Central memory CD8-positive, alpha-beta T cell (primary cell): ENCODE measurements around the gene TMEM131.

Experiments
- ATAC-seq: fragments of 150-1000 bp; cut with Tn5 transposase; replicated peaks from 2 replicates; pipeline ENCODE4 v1.10.0; 2022; ENCODE audit warnings: mild to moderate bottlenecking, moderate FRiP score, moderate number of reproducible peaks; ENCODE audit not compliant: poor library complexity, severe bottlenecking; ENCODE audit errors: extremely low read depth
- DNase-seq, 2 donors: peaks; one replicate each; pipeline ENCODE4 v3.0.0; 2021; ENCODE audit warnings: low spot score in 2 of 2
- H3K27ac Mint-ChIP-seq: one replicate; pipeline ENCODE4 v1.8.0; 2022; ENCODE audit warnings: low read depth, mild to moderate bottlenecking, moderate library complexity, mixed read lengths
- H3K27me3 Mint-ChIP-seq: one replicate; pipeline ENCODE4 v1.8.0; 2022; ENCODE audit warnings: mixed read lengths
- H3K36me3 Mint-ChIP-seq: one replicate; pipeline ENCODE4 v1.8.0; 2022; ENCODE audit warnings: mild to moderate bottlenecking, moderate library complexity, mixed read lengths; ENCODE audit not compliant: insufficient read depth
- H3K4me1 Mint-ChIP-seq: one replicate; pipeline ENCODE4 v1.8.0; 2022; ENCODE audit warnings: mixed read lengths
- H3K4me3 Mint-ChIP-seq: one replicate; pipeline ENCODE4 v1.8.0; 2022; ENCODE audit warnings: mild to moderate bottlenecking, moderate library complexity, mixed read lengths
- H3K9me3 Mint-ChIP-seq: one replicate; pipeline ENCODE4 v1.8.0; 2022; ENCODE audit warnings: mixed read lengths

Gene TMEM131

GRCh38 chr2:97995026-97995733 lies 568 bp downstream of the TMEM131 start:
- H3K36me3 Mint-ChIP-seq, result peaks cover 11% of the 10 kb centered on the region
- peak; percentile 29 to 40 for DNase-seq
- H3K27me3 Mint-ChIP-seq, result no peaks in the 10 kb centered on the region

GRCh38 chr2:97994476-97994875 lies 1.3 kb downstream of the TMEM131 start:
- no peak for DNase-seq
- Mint-ChIP-seq H3K4me3 (peak overlapping the region; percentile 87), H3K27ac (peak overlapping the region; percentile 80), H3K36me3 (peaks cover 11% of the 10 kb centered on the region), H3K27me3 (no peaks in the 10 kb centered on the region), H3K9me3 (no peaks in the 10 kb centered on the region), H3K4me1 (peaks cover 42% of the 10 kb centered on the region)
- no peak for ATAC-seq

More at GRCh38 chr2:97995026-97995733, 568 bp downstream of the TMEM131 start:
- Mint-ChIP-seq H3K27ac (peak overlapping the region; percentile 80), H3K9me3 (no peaks in the 10 kb centered on the region), H3K4me3 (peak overlapping the region; percentile 87), H3K4me1 (peaks cover 37% of the 10 kb centered on the region)
- peak; percentile 29 for ATAC-seq

- peak overlapping the region; percentile 87 for H3K4me3 Mint-ChIP-seq
- H3K4me1 Mint-ChIP-seq, result peaks cover 48% of the 10 kb centered on the region
- ATAC-seq (no peak), DNase-seq (no peak)
- H3K27me3 Mint-ChIP-seq, result no peaks in the 10 kb centered on the region
- H3K9me3 Mint-ChIP-seq, result no peaks in the 10 kb centered on the region
- peaks cover 11% of the 10 kb centered on the region for H3K36me3 Mint-ChIP-seq
- no peak overlapping the region for H3K27ac Mint-ChIP-seq
Measured at GRCh38 chr2:97993926-97994325, 1.8 kb downstream of the TMEM131 start.

GRCh38 chr2:97992836-97993825 lies 2.6 kb downstream of the TMEM131 start:
- H3K9me3 Mint-ChIP-seq, result peaks cover 6% of the 10 kb centered on the region
- H3K4me1 Mint-ChIP-seq, result peaks cover 56% of the 10 kb centered on the region
- ATAC-seq, result no peak
- peaks cover 11% of the 10 kb centered on the region for H3K36me3 Mint-ChIP-seq
- no peak overlapping the region for H3K27ac Mint-ChIP-seq
- H3K27me3 Mint-ChIP-seq, result no peaks in the 10 kb centered on the region
- H3K4me3 Mint-ChIP-seq, result no peak overlapping the region
- DNase-seq, result no peak

- H3K27me3 Mint-ChIP-seq, result no peaks in the 10 kb centered on the region
- peaks cover 70% of the 10 kb centered on the region for H3K4me1 Mint-ChIP-seq
- peaks cover 6% of the 10 kb centered on the region for H3K9me3 Mint-ChIP-seq
- ATAC-seq, result no peak
- no peak overlapping the region for H3K4me3 Mint-ChIP-seq
- peaks cover 13% of the 10 kb centered on the region for H3K36me3 Mint-ChIP-seq
- H3K27ac Mint-ChIP-seq, result no peak overlapping the region
- no peak for DNase-seq
Measured at GRCh38 chr2:97991081-97991856, 4.5 kb downstream of the TMEM131 start.

- ATAC-seq (no peak), DNase-seq (no peak)
- no peak overlapping the region for H3K27ac Mint-ChIP-seq
- H3K9me3 Mint-ChIP-seq, result peaks cover 6% of the 10 kb centered on the region
- no peak overlapping the region for H3K4me3 Mint-ChIP-seq
- peaks cover 4% of the 10 kb centered on the region for H3K36me3 Mint-ChIP-seq
- no peaks in the 10 kb centered on the region for H3K27me3 Mint-ChIP-seq
- peaks cover 67% of the 10 kb centered on the region for H3K4me1 Mint-ChIP-seq
Measured at GRCh38 chr2:97988722-97989121, 7.0 kb downstream of the TMEM131 start.

GRCh38 chr2:97985998-97986397 lies 9.8 kb downstream of the TMEM131 start:
- Mint-ChIP-seq H3K9me3 (peaks cover 6% of the 10 kb centered on the region), H3K27ac (no peak overlapping the region), H3K4me1 (peaks cover 63% of the 10 kb centered on the region), H3K4me3 (no peak overlapping the region), H3K36me3 (peaks cover 2% of the 10 kb centered on the region), H3K27me3 (no peaks in the 10 kb centered on the region)
- no peak for DNase-seq
- no peak for ATAC-seq

- Mint-ChIP-seq H3K4me1 (peaks cover 64% of the 10 kb centered on the region), H3K36me3 (peaks cover 2% of the 10 kb centered on the region), H3K27me3 (no peaks in the 10 kb centered on the region), H3K9me3 (peaks cover 4% of the 10 kb centered on the region), H3K4me3 (no peak overlapping the region), H3K27ac (no peak overlapping the region)
- DNase-seq, result no peak
- ATAC-seq, result no peak
Measured at GRCh38 chr2:97983698-97984097, 12.1 kb downstream of the TMEM131 start.

GRCh38 chr2:97983134-97983533 lies 12.6 kb downstream of the TMEM131 start:
- Mint-ChIP-seq H3K36me3 (peaks cover 2% of the 10 kb centered on the region), H3K9me3 (no peaks in the 10 kb centered on the region), H3K4me1 (peaks cover 64% of the 10 kb centered on the region), H3K27ac (no peak overlapping the region), H3K4me3 (no peak overlapping the region), H3K27me3 (no peaks in the 10 kb centered on the region)
- ATAC-seq (no peak), DNase-seq (no peak)

- Mint-ChIP-seq H3K4me3 (no peak overlapping the region), H3K36me3 (peaks cover 2% of the 10 kb centered on the region), H3K9me3 (no peaks in the 10 kb centered on the region), H3K4me1 (peaks cover 59% of the 10 kb centered on the region), H3K27ac (no peak overlapping the region), H3K27me3 (no peaks in the 10 kb centered on the region)
- DNase-seq (no peak), ATAC-seq (no peak)
Measured at GRCh38 chr2:97982621-97983020, 13.1 kb downstream of the TMEM131 start.

GRCh38 chr2:97981961-97982360 lies 13.8 kb downstream of the TMEM131 start:
- no peak overlapping the region for H3K4me3 Mint-ChIP-seq
- DNase-seq (no peak), ATAC-seq (no peak)
- H3K4me1 Mint-ChIP-seq, result peaks cover 60% of the 10 kb centered on the region
- no peaks in the 10 kb centered on the region for H3K27me3 Mint-ChIP-seq
- no peak overlapping the region for H3K27ac Mint-ChIP-seq
- peaks cover 2% of the 10 kb centered on the region for H3K36me3 Mint-ChIP-seq
- H3K9me3 Mint-ChIP-seq, result no peaks in the 10 kb centered on the region

- no peak overlapping the region for H3K4me3 Mint-ChIP-seq
- H3K36me3 Mint-ChIP-seq, result no peaks in the 10 kb centered on the region
- ATAC-seq (no peak), DNase-seq (no peak)
- peaks cover 54% of the 10 kb centered on the region for H3K4me1 Mint-ChIP-seq
- H3K27ac Mint-ChIP-seq, result no peak overlapping the region
- H3K27me3 Mint-ChIP-seq, result no peaks in the 10 kb centered on the region
- H3K9me3 Mint-ChIP-seq, result no peaks in the 10 kb centered on the region
Measured at GRCh38 chr2:97979904-97980303, 15.8 kb downstream of the TMEM131 start.
